GM12872 (cell line): Measurements from ENCODE around the gene SLC16A2.

ENCODE experiments used
- TF ChIP-seq, protein P1 (sequence below): IDR thresholded peaks from 3 replicates; pipeline ENCODE4 v1.5.1; 2011; ENCODE audit warnings: low read depth, mild to moderate bottlenecking, low read length, moderate library complexity; ENCODE audit not compliant: insufficient read depth

SLC16A2 gene

DNA sequence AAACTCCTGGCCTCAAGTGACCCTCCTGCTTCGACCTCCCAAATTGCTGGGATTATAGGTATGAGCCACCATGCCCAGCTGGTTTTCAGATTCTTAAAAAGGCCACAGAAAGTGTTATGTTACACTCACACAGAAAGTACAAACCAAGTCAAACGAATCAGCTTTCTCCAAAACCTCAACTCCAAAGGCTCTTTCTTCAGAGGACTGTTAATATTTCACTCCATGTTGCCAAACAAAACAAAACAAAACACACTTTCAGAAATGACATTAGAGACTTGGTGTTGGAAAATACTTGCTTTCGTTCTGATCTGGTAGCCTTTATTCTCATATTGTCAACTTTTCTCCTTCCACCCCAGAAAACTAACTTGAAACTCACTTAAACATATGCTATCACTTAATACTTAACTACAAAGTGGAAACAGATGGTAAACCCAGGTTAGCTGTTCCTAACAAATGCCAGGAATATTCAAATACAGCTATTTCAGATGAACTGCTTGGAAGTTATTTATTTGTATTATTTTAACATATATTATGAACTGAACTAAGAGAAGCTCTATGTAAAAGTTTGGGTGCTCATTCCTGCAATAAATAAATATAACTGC lies 158.4 kb downstream of the SLC16A2 start:
- TF ChIP-seq, protein P1, sequence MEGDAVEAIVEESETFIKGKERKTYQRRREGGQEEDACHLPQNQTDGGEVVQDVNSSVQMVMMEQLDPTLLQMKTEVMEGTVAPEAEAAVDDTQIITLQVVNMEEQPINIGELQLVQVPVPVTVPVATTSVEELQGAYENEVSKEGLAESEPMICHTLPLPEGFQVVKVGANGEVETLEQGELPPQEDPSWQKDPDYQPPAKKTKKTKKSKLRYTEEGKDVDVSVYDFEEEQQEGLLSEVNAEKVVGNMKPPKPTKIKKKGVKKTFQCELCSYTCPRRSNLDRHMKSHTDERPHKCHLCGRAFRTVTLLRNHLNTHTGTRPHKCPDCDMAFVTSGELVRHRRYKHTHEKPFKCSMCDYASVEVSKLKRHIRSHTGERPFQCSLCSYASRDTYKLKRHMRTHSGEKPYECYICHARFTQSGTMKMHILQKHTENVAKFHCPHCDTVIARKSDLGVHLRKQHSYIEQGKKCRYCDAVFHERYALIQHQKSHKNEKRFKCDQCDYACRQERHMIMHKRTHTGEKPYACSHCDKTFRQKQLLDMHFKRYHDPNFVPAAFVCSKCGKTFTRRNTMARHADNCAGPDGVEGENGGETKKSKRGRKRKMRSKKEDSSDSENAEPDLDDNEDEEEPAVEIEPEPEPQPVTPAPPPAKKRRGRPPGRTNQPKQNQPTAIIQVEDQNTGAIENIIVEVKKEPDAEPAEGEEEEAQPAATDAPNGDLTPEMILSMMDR = no peak
